ENCODE data around the gene NOTCH3. TPM values are rescaled to one million over a fixed set of nuclear protein-coding genes. Genes with fewer than 3 reads are reported as not detected.

The NOTCH3 gene
- total RNA-seq, 1 donor from 2014 or later = 6.9 TPM

DNA sequence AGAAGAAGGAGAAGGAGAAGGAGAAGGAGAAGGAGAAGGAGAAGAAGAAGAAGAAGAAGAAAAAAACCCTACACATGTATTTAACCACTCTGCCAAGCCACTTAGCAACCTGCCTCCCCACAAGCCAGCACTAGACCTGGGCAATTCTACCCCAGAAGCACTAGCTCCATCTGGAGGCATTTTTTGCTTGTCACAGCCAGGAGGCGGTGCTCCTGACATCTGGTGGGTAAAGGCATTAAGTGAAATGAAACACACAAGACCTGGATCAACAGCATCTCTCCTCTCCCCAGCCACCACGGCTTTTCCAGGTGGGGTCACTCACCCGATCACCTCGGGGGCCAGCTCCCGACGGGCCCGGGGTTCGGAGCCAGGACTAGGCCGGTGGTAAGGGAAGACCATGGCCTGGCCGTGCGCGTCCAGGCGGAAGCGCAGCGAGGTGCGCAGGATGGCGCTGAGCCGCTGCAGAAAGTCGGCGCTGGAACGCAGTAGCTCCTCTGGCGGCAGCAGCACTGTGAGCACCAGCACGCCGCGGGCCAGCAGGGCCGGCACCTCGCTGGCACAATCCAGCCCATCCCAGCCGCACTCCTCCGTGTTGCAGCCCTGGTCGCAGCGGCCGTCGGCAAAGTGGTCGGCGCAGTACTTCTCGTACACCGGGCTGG, 26.9 kb downstream of the NOTCH3 start:
- FAIRE-seq (no peak), DNase-seq (ENCODE audit: low spot score in 2 of 2) (no peak)

DNA sequence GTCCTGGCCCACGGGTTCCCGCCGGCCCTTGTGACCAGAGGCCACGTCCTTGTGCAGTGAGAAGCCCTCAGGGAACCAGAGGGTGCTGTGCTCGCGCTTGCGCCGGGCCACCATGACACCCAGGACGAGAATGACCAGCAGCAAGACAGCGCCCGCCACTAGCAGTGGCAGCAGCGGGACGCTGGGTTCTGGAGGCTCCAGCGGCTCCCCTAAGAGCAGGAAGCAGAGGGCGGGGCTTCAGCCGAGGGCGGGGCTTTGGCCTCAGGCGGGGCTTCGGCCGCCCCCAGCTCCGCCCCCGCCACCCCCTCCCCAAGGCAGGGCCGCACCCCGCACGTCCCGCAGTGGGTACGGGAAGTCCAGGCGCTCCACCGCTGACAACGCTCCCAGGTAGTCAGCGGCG, 30.4 kb downstream of the NOTCH3 start:
- FAIRE-seq = no peak

DNA sequence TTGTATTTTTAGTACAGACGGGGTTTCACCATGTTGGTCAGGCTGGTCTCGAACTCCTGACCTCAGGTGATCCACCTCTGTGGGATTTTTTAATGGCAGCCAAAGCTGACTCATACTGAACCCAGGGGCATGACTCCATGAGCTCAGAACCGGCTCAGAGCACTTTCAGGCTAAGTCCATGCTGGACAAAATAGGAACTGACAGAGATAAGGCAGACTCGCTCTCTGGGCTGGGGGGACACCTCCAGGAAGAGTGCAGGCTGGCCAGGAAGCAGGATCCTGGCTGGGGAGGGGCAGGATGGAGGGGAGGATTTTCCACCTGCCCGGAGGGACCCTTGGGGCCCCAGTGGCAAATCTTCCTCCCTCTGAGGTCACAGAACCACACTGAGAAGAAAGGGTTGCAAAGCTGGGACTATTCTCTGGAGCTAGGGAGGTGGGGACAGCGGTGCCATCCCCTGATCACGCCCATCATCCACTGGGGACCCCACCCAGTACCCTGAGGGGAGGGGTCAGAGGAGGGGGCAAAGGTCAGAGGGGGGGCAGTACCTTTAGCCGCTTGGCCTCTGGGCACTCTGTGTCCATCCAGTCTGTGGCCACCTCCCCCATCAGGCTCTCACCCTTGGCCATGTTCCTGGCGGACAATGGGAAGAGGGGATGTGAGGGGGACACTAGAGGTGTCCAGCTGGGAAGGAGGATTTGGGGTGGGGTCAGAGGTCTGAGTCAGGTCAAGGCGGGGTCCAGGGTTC, 31.1 kb downstream of the NOTCH3 start:
- FAIRE-seq (no peak), DNase-seq (ENCODE audit: low spot score in 2 of 2) (no peak)

More for the DNA sequence above, 30.4 kb downstream of the NOTCH3 start:
- no peak for DNase-seq (ENCODE audit: low spot score in 2 of 2)

DNA sequence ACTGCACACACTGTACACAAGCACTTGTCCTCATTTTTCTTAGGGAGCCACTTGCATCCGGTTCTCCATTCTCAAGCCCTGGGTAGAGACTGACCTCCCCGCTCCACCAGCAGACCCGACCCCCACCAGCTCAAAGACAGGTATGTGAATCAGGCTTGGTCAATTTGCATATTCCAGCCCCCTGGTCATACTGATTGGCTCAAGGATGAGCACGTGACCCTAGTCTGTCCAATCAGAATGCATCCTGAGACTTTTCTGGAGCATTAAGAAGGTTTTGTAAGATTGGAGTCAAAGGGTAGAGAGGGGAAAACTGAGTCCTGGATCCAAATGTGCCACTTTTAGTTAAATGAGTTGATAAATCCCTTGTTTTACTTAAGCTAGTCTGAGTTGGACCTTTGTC, 34.1 kb downstream of the NOTCH3 start:
- FAIRE-seq (no peak), DNase-seq (ENCODE audit: low spot score in 2 of 2) (no peak)

DNA sequence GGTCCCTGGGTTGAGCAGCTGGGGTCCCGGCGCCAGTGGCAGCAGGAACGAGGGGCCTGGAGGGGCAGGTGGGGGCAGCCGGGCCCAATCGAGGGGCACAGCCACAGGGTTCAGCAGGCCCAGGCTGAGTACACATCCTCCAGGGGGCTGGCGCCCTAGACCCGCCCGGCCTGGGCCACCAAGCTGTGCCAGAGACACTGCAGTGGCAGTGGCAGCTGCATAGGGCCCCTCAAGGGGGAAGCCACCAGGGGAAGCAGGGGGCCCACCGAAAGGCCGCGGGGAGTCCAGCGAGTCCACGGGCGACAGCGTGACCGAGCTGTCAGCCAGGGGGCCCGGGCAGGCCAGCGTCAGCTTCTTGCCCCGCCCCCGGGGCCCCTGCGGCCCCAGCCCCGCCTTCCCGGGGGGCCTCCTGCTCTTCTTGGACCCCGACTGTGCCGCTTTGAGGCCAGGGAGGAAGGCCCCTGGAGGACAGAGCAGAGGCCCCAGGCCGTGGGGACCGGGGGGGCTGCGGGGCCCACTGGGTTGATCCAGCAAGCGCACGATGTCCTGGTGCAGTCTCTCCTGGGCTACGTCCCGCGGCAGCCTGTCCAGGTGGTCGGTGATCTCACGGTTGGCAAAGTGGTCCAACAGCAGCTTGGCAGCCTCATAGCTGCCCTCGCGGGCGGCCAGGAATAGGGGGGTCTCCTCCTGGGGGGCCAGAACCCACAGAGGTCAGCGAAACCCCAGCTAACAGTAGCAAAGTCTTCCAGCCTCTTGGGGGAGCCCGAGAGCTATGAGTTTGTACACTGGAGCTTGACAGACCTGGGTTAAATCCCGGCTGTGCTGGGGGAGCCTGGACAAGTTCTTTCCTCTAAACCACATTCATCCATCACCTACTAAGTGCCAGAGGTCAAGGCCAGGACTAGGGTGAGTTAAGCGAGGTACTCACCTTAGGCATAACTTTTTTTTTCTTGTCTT, 39.5 kb downstream of the NOTCH3 start:
- FAIRE-seq = no peak
- DNase-seq (ENCODE audit: low spot score in 2 of 2) = no peak

DNA sequence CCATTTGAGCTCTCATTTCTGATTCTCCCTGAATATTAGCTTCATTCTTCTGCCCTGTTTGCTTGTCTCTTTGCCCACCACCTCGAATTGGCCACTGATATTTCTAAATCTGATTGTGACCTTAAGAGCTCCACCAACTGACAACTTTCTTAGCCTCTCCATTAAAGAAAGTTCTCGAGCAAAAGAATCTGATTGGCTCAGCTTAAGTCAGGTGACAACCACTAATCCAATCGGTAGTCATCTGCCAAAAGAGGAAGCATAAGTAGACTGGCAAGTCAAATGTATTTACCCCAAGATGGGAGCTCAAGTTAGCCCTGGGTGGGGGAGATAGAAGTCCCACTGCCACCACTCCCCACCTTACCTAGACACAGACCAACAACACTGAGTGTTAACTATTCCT, 41.5 kb downstream of the NOTCH3 start:
- DNase-seq (ENCODE audit: low spot score in 2 of 2) = no peak
- FAIRE-seq = no peak

DNA sequence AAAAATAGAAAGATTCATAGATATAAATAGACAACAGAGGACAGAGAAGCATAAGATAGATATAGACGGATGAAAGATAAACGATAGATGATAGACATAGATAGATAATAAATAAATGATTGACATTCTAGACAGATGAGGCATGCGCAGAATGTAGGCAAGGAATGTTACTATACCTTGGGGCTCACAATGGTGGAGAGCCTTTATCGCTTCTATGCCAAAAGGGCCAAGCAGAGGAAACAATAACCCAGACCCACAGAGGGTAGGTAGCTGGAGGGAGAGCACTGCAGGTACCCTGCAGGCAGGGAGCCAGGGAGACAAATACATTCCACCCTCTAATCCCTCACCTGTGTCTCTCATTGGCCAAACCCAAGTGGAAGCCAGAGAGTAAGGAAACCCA, 44.4 kb downstream of the NOTCH3 start:
- FAIRE-seq (no peak), DNase-seq (ENCODE audit: low spot score in 2 of 2) (no peak)

DNA sequence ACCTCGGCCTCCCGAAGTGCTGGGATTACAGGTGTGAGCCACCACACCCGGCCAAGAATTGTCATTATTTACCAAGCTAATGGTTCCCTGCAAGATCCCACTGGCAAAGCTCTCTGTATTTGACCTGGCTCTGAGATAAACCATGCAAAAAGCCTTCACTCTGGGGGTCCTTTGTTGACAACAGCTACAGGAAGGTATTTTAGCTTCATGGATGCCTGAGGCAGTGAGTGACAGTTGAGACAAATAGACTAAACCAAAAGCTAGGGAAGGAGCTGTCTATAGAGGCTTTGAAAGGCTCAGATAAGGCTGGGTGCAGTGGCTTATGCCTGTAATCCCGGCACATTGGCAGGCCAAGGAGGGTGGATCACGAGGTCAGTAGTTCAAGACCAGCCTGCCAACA, 45.5 kb downstream of the NOTCH3 start:
- DNase-seq (ENCODE audit: low spot score in 2 of 2) (no peak), FAIRE-seq (no peak)

DNA sequence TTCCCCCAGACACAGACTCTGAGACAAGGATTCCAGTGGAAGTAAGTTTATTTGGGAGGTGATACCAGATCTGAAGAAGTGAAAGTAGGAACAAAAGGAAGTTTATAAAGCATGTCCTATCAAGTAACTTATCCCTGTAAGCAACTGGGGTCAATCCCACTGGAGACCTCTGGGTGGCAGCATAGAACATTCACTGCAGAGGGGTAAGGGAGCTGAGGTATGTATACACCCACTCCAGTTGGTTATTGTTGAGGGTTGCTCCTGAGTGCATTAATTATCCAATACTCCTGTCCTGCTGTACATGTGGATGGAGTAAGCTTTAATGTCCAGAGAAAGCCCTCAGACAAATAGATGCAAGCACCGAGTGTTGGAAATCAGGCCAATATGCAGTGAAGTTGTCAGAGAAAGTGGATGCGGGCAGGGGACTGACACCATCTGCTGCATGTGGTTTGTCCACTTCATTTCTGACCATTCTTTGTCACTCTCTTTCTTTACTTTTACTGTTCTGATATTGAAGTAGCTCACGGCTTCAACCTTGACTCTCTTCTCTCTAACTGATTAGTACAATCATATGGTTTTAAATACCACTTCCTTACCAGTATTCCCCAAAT, 46.7 kb downstream of the NOTCH3 start:
- no peak for FAIRE-seq
- DNase-seq (ENCODE audit: low spot score in 2 of 2) = no peak

DNA sequence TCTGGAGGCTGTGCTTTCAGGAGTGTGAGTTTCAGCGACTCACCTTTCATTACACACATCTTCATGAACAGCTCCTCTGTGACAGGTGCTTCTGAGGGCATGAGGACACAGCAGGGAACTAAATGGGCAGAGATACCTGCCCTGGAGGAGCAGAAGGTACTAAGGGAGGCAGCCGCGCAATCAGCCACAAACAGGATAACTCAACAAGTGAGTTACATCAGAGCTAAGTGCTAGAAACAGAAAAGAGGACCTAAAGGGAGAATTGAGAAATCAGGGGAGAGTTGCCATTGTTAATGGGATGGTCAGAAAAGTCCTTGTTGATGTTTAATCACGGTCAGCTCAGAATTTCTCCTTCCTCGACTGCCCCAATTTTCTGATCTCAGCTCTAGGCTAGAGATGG, 51.1 kb downstream of the NOTCH3 start:
- FAIRE-seq (no peak), DNase-seq (ENCODE audit: low spot score in 2 of 2) (no peak)

DNA sequence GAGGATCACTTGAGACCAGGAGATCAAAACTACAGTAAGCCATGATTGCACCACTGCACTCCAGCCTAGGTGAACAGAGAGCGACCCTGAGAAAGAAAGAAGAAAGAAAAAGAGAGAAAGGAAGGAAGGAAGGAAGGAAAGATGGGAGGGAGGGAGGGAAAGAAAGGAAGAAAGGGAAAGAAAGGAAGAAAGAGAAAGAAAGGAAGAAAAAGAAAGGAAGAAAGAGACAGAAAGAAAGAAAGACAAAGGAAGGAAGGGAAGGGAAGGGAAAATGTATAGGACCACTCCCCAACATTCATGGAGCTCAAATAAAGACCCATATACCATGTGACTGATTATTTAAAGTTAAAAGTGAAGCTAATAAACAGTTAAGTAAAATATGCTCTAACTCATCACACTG, 53.7 kb downstream of the NOTCH3 start:
- DNase-seq (ENCODE audit: low spot score in 2 of 2) (no peak), FAIRE-seq (no peak)

DNA sequence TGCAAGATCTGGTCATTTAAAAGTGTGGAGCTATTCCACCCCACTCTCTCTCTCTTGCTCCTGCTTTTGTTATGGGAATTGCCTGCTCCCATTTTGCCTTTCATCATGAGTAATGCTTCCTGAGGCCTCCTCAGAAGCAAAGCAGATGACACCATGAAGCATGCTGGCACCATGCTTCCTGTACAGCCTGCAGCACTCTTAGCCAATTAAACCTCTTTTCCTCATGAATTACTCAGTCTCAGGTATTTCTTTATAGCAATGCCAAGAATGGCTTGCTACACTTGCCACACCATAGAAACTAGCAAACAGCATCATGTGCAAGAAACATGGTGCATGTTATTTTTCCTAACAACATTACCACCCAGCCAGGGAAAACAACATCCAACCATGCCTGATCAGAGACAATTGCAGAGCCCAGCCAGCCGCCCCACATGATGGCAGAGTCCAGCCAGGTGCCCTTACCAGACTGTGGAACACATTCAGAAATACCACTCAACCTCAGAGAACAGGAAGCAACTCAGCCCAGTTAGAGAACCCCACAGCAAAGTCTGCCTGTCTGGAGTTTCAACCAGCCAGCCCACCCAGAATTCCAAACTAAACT, 56.6 kb downstream of the NOTCH3 start:
- FAIRE-seq (no peak), DNase-seq (ENCODE audit: low spot score in 2 of 2) (no peak)

DNA sequence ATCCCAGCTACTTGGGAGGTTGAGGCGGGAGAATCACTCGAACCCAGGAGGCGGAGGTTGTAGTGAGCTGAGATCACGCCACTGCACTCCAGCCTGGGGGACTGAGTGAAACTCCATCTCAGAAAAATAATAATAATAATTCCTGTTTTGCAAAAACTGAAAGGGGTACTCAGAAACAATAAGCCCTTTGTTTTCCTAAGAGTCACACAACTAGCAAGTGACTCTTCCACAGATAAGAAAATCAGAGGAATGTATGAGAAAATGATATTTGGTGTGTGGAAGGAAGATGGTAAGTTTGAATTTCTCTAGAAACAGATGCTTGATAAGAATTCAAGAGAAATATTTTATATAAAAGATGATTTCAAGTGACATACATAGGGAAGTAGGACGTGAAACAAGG, 58.5 kb downstream of the NOTCH3 start:
- DNase-seq (ENCODE audit: low spot score in 2 of 2) = no peak

DNA sequence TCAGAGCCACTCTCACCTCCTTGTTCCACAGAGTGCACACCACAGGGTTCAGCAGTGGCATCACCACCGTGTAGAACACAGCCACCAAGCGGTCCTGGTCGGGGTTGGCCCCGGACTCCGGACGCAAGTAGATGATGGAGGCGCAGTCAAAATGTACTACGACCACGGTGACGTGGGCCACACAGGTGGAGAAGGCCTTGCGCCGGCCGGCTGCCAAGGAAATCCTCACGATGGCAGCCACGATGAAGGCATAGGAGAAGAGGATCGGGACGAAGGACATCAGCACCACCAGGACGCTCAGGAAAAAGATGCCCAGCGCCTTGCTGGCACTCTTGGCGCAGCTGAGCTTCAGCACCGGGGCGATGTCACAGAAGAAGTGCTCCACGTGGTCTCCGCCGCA, 59.7 kb downstream of the NOTCH3 start:
- FAIRE-seq = no peak

More for the DNA sequence above, 58.5 kb downstream of the NOTCH3 start:
- FAIRE-seq = no peak

DNA sequence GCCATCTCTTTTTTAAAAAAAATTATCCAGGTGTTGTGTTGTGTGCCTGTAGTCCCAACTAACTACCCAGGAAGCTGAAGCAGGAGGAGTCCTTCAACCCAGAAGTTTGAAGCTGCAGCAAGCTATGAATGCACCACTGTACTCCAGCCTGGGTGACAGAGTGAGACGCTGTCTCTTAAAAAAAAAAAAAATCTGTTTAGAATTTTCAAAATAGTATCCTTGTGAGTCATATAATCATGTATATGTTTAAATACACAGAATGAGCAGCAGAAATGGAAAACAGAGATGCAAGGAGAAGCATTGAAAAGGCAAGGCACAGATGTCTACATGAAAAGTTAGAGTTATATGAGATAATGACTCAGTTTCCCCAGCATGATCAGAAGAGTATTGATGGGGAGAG, 62.4 kb downstream of the NOTCH3 start:
- DNase-seq (ENCODE audit: low spot score in 2 of 2) = no peak
- no peak for FAIRE-seq

More for the DNA sequence above, 59.7 kb downstream of the NOTCH3 start:
- DNase-seq (ENCODE audit: low spot score in 2 of 2) = no peak

DNA sequence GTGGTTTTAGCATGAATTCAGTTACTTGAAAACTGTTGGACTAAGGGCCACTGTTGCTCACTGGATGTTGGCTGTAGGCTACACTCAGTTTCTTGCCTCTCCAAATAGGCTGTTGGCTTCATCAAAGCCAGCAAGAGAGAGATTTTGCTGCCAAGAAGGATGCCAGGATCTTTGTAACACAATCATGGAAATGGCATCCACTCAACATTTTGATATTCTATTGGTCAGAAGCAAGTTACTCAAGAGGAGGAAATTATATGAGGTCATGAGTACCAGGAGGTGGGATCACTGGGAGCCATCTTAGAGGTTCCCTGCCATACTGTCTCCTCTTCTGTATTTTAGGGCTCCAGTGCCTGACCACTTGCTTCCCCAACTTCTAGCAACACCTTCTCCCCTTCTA, 63.0 kb downstream of the NOTCH3 start:
- no peak for FAIRE-seq
- DNase-seq (ENCODE audit: low spot score in 2 of 2) = no peak

DNA sequence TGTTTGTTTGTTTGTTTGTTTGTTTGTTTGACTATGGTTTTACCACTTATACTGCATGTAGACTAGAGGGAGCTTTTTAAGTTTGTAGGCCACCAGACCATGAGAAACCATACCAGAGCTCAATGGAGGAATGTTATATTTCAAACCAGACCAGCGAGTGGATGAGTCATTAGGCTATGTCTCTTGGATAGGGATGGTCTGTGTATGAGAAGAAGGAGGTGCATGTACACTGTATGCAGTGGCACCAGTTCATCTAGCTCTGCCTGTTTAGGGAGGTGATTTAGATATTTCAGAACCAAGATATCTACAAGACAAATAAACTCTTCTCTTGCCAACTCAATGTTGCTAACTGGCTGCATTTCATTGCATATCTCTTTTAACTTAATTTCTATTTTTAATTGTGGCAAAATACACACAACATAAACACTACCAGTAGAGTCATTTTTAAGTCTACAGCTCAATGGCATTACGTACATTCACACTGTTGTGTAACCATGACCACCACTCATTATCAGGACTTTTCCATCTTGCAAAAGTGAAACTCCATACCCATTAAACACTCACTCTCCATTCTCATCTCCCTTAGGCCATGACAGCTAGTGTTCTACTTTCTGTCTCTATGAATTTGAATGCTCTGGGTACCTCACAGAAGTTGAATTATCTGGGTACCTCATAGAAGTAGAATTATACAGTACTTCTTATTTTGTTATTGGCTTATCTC, 64.4 kb downstream of the NOTCH3 start:
- no peak for DNase-seq (ENCODE audit: low spot score in 2 of 2)
- FAIRE-seq = no peak

DNA sequence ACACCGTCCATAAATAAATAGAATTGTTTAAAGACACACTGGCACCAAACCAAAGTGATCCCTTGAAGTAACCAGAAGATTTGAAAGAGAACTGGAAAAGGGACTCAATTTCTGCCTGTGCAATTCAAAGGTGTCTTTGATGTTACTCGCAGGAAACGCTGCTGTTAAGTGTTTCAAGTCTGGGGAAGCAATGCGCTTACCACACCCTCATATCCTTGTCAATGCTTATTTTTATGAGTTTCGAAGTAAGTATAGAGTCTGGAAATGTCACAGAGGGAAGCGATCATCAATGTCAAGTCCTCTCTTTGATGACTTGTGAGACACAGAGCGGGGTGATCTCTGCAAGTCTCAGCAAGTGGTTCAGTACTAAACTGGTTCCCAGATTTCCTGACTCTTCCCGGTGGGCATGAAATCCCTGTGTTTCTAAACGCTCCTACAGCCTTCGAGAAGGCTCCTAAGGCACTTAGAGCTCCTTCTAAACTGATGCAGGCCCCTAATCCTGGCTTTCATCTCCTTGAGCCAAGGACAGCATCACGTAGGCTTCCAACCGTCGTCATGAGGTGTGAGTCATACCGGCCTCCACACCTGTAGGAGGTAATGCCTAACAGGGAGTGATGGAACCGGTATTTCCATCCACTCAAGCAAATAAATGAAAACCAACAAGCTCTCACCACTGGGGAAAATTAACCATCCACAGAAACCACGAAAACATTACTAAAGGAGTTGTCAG, 70.8 kb downstream of the NOTCH3 start:
- DNase-seq (ENCODE audit: low spot score in 2 of 2) (no peak), FAIRE-seq (no peak)

DNA sequence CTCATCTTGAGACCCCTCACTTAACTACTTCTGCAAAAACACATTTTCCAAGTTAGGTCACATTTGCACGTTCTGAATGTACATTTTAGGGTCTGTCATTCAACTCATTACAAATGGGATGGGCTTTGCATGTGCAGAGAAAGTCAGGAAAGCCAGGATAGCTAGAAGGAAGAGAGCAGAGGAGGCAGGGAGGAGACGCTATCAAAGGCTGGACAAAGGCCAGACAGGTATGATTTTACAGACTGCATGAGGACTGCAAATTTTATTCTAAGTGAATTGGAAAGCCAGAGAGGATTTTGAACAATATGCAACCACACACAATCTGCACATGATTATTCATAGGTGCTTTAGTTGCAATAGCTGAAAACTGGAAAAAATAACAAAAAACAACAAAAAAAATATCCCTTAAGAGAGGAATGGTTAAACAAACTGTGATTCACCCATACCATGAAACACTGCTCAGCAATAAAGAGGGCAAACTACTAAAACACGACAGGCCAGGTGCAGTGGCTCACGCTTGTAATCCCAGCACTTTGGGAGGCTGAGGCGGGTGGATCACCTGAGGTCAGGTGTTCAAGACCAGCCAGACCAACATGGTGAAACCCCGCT, 72.5 kb downstream of the NOTCH3 start:
- no peak for FAIRE-seq
- no peak for DNase-seq (ENCODE audit: low spot score in 2 of 2)

Data from frontal cortex (tissue), 4 donors.